Lung microvascular endothelial cell (primary cell): ENCODE measurements around the gene ANKRD23. TPM values are rescaled to one million over a fixed set of nuclear protein-coding genes. Genes with fewer than 3 reads are reported as not detected.
"Not testable (repeated sequence)": the region's sequence is repeated elsewhere in the genome, so short reads cannot be mapped to it uniquely, and the experiment has no call there.

Experiments
- DNase-seq, 2 donors: peaks; one replicate each; pipeline versions ENCODE4 v3.0.0 to v3.0.0-alpha.2; 2010; ENCODE audit warnings: low read depth in 2 of 2
- total RNA-seq: library from RNA; depleted of rRNA; stranded (reverse); fragments of >200 nt; gene quantifications from 2 replicates; pipeline ENCODE4 v1.2.1, GENCODE V29; 2014

Gene ANKRD23
- 0.44 and 0.79 TPM in 2 replicates for total RNA-seq

DNA sequence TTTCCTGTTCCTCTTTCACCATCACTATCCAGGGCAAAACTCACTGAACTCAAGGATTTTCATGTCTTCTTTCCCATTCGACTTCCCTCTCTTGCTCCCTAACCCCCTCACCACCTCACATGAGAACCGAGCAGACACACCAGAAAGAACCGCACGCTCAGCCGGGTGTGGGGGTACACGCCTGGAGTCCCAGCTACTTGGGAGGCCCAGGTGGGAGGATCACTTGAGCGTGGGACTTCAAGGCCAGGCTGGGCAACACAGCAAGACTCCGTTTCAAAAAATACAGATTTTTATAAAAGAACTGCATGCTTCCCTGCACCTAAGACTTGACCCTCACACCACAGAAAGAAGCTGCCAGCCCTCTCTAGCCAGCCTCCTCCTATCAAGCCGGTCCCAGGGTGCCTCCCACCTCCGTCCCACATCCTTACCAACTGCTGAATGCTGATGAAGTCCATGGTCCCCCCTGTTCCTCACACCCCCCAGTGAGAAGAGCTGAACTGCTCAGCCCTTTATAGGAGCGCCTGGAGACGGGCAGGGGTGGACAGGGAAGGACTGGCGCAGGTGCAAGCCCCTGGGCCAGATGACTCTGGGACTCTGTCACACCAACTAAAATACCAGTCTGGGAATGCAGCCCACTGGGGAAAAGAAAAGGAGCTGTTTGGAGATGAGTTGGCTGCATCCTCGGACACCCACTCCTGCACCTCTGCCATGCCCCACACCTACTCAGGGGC, at the start of gene ANKRD23:
Gene ANKRD23 (minus strand): TSS at position 484 of the 731 bp plus-strand sequence. CDS start 29 bp downstream, at position 455.
- no peak for DNase-seq

DNA sequence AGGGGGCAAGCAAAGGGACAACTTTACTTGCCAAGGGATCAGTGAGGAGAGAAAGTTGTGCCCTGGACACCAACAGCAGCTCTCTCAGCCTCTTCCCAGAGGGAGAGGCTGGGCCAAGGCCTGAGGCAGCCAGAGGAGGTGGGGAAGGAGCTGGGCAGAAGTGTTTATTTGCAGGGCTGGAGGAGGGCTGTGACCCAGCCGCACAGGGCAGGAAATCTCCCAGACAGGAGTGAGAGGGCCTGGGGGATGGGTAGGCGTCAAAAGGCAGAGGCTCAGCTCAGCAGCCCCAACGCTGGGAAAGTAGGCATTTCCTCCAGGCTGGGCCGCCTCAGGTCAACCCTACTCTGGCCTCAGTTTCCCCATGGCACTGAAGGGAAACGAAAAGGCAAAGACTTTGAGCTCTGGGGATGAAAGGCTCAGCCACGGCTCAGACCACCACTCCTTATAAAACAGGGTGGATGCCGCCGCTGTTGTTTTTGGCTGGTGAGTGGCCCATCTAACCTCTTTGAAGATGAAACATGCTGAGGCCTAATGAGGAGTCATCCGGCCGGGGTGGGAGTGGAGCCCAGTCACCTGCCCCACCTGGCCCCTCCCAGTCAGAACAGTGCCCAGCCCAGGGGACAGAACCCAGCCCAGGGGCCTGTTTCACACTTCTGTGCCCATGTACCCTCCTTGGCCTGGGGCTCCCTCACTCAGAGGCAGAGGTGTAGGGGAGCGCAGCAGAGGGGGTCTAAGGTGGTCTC, 47.9 kb upstream of the ANKRD23 start:
- no peak for DNase-seq

DNA sequence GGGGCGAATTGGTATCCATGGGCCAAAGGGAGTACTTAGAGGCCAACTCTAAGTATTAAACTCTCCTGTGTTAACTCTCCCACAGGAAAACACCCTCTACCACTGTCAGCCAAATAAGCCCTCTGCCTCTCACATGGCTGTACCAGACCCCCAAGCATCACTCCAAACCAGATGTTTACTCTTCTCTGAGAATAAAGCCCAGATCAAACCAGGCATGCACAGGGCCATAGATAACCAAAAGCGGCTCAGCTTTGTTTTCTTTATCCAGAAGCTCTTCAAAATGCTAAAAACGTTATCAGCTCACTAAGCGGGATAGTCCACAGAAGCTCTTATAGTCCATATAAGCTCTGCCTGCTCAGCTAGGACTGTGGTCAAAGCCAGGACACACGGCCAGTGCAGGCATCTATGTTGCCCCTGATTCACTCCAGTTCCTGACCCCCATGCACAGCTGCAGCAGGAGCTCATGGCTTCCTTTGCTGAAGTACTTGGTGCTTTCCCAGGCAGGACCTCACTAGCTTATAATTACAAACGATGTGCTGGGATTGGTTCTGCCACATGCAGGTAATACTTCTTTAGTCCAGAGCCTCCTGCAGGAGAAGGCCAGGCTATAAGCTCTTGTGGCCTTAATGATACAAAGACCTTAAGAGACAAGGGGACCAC, 47.0 kb upstream of the ANKRD23 start:
- DNase-seq, result peak in 1 of 2 donors; percentile 14

DNA sequence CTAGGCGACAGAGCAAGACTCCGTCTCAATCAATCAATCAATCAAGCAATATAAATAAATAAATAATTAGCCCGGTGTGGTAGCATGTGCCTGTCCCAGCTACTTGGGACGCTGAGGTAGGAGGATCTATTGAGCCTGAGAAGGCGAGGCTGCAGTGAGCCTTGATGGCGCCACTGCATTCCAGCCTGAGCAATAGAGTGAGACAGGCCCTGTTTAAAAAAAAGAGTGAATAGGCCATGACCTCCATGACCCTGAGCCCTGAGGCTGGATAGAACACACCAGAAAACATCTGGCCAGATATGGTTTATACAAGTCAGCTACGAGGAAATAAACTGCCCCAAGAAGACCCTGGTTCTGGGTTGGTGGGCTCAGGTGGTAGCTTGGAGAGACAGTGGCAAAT, 46.4 kb upstream of the ANKRD23 start:
- no peak for DNase-seq

DNA sequence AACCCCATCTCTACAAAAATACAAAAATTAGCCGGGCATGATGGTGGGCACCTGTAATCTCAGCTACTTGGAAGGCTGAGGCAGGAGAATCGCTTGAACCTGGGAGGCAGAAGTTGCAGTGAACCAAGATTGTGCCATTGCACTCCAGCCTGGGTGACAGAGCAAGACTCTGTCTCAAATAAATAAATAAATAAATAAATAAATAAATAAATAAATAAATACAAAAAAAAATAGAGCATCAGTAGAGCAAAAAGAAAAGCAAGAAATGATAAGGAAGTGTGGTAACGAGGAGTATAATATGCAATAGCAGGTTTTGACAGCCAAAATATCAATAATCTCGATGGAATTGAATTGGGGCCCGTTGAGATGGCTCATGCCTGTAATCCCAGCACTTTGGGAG, 45.7 kb upstream of the ANKRD23 start:
- not testable (repeated sequence) for DNase-seq

DNA sequence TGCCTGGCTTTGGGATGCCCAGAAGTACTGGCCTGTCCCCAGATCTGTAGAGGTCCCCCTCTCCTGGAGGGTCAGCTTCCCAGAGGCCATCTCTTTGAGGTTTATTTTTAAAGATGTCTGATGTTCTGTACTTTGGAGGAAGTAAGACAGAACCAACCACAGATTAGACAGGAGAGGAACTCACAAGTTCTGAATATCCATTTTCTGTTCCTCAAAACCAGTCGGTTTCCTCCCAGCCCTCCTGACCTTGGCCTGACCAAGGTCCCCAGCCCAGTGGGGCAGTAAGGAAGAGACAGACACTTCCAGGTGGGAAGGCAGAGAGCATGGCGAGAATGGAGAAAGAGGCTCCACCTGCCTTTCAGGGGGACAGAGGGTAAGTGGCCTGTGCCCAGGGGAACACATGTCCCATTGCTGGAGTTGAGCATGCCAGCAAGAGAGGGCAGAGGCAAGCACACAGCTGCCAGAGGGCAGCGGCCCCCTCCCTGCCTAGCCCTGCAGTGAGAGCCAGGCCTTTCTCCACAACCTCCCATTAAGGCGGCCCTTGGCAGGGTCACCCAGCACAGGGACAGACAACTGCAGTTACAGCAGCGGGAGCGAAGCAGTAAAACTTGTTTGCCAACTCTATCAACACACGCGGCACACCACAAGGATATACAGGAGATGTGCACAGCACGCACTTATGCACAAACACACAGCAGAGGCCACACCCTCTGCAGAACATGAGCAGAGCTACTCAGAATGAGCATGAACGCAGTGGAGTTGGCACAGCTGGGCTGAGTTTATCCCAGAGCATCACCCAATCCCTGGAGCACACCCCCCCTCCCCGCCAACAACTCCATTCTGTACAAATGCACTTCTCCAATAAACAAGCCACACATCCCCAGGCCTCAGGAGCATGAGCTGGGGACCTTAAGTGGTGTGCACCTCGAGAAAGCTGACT, 44.5 kb upstream of the ANKRD23 start:
- DNase-seq, result no peak

DNA sequence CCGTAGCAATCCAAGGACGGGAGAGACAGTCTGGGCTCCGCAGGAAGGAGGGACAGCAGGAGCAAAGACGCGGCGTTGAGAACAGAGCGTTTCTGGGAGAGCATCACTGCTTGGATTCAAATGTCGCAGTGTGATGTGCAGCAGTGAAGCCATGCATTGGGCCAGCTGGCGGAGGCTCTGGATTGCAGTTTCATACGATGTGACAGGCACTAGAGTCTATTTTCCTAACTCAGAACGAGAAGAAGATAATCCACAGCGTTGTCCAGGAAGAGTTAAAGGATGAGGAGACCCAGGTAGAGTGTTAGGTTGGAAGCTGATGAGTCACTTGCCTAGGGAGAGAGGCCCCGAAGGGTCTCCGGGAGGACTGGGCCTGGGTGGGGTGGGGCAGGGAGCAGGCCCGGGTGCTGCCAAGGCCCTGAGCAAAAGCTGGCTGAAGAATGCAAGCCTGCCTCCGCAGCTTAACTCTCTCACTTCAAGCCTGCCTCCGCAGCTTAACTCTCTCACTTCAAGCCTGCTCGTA, 43.7 kb upstream of the ANKRD23 start:
- no peak for DNase-seq

DNA sequence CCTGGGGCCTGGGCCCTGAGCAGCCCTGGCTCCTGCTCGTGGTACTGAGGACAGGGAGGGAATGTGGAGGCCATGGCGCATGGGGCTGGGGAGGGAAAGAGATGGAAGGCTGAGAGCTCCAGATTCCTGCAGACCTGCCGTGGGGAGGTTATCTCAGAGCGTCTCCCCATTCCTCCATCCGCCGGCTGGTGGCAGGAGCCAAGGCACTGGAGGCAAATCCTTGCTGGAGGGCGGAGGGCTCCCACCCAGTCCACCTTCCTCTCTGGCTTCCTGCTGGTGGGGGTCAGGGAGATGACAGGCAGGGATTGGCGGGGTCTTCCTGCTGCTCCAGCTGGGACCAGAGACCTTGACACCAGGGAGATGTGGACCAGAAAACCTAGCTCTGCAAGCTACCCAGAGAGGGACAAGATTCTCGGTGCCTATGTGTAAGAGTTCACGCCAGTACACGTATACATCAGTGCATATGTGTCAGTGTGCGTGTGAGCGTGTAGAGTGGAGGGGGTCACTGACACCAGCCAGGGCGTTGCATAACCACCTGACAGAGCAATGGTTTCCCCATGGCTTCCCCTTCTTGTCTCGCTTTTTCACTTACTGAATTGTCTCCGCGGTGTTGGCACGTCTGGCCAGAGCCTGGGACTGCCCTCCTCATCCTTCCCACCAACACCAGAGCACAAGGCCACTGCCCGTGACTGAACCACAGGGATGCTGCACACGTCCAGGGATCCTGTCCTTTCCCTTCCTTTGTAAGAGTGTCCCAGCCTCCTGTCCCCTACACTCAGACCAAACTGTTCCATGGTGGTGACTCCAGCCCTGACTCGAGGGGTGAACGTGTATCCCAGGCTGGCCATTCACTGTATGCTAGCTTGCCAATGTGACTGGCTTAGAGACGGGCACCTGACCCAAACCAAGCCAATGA, 41.9 kb upstream of the ANKRD23 start:
- no peak for DNase-seq

DNA sequence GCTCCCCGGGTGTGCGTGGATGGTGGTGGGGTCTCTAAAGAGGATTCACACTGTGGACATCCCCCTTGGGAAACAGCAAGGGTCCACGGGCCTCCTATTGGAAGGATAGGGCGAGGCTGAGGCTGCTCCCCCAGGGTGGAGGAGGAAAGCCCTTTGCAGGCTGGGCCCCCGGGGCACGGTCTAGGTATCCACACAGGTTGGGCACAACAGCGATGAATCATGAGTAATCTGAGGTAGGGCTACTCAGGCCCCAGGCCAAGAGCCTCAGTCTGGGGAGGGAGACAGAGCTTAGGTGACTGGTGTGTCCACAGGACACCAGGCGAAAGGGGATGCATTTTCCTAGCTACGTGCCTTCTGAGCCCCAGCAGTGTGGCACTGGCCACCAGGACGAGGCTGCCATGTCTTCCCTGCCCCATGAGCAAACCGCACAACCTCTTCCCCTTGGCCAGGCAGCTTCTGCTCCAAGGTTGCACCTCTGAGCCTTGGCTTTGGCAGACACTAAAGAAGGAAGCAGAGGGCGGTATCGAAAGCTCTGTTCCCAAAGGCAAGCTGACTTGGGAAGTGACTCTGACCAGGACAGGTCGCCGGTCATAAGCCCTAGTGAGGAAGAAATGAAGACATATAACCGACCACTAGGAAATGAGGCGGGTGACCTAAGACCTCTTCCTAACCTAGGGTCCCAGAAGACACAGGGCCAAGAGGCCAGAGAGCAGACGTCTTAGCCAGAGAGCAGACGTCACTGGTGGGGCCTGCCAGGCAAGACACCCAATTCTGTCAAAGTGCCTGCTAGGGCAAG, 40.7 kb upstream of the ANKRD23 start:
- DNase-seq, result no peak

DNA sequence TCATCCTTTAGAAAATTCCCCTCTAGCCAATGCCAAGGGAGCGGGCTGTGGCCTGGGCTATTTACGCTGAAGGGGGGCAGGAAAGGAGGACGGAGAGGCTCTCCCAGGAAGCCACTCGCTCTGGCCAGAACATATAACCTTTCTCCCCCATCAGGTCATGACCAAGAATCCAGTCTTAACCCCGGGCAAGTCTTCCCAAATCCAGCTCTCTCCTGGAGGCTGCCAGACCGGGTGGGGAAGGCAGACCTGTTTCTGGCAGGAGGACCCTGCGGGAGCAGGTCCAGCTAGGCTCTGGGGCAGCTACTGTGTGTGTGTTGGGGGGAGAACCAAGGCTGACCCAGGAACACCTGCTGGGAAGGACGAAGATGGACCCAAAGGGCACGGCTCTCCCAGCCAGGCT, 39.5 kb upstream of the ANKRD23 start:
- DNase-seq, result no peak

DNA sequence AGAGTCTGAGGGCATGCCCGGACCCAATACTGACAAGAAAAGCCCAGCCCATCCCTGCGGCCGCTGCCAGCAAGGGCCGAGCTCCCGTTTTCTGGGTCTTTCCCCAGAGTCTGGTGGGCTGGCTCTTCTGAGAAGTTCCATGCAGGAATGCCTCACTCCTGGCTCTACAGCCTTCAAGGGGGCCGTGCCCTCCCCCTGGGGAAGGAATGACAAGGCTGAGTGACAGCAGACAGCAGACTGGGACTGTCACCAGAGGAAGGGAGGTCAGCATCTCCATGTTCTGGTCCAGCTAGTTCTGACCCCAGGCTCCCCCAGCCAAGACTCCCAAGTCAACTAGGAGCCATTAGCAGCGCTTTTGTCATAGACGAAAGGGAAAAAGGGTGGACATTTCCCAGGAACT, 39.1 kb upstream of the ANKRD23 start:
- no peak for DNase-seq

DNA sequence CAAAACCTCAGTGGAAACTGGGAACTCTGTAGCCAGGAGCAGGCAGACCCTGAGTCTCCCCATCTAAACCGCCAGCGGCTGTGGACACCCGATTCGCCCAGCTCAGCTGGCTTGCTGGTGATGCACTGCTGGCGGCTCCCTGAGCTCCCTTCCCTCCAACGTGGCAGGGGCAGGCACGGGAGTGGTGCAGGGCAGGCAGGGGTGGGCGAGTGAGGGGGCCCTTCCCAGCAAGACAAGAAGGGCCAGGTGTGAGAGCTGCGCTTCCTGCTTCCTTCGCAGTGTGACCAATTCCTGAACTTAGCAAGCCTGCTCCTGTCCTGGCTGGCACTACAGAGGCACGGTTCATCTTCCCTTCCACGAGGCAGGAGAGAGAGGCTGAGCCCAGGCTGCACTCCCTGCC, 38.4 kb upstream of the ANKRD23 start:
- no peak for DNase-seq

DNA sequence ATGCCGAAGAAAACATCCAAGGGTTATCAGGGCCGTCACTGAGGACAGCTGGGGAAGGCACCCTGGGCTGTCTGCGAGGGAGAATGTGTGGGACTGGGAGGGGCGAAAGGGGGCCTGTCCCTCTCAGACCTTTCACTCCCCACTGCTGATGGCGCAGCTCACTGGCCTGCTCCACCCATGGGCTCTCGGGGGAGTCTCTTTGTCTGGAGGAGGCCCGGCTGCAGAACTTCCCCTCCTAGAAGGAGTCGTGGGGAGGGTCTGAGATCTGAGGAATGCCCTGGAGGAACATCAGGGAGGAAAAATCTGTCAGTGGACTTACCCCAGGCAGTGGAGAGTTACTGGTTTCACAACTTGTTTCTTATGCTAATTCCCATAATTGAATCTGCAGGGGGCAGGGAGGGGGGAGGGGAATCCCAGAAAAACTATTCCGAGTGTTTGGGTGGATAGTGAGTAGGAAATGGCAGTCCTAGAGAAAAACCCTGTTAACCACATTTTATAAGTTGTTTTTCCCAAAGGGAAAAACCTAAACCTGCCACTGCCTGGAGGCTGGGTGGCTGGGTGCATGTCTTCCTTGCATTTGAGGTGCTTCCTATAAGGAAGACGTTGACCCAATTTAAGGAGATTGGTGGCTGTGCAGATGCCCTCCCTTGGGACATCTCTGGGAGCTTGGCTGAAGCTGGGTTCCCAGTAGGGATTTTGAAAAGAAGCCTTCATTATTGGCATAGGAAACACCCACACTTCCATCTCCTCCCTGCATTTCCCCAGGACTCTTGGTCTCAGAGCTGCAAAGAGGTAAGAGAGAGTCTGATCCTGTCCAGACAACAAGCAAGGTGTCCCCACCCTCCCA, 37.8 kb upstream of the ANKRD23 start:
- DNase-seq, result no peak

DNA sequence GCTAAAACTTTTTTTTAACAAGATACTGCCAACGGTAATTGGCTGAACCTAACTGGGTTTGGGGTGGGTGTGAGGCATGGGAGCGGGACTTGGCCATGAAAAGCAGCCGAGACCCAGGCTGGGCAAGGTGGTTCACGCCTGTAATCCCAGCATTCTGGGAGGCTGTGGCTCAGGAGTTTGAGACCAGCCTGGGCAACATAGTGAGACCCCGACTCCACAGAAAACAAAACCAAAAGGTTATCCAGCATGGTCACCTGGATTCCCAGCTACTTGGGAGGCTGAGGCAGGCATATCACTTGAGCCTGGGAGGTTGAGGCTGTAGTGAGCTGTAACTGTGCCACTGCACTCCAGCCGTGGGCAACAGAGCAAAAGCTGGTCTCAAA, 37.1 kb upstream of the ANKRD23 start:
- no peak for DNase-seq

DNA sequence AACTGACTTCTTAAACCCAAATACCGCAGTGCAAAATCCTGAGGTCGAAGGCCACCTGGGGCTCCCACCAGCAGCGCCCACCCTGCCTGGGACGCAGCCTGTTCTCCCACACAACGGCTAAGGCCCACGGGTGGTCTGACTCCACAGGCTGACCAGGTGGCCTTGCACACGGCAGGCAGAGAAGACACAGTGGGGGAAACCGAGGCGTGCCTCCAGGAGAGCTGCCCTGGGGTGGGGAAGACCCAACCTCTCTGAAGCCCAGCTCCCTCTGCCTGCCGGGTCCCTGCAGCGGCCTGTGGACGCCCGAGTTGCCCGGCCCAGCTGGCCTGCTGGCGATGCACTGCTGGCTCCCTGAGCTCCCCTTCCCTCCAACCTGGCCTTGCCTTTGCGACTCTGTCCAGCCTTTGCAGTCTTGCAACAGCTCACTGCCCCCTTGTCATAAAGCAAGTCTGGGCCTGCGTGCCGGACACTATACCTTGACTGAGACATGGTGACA, 35.8 kb upstream of the ANKRD23 start:
- DNase-seq, result no peak

DNA sequence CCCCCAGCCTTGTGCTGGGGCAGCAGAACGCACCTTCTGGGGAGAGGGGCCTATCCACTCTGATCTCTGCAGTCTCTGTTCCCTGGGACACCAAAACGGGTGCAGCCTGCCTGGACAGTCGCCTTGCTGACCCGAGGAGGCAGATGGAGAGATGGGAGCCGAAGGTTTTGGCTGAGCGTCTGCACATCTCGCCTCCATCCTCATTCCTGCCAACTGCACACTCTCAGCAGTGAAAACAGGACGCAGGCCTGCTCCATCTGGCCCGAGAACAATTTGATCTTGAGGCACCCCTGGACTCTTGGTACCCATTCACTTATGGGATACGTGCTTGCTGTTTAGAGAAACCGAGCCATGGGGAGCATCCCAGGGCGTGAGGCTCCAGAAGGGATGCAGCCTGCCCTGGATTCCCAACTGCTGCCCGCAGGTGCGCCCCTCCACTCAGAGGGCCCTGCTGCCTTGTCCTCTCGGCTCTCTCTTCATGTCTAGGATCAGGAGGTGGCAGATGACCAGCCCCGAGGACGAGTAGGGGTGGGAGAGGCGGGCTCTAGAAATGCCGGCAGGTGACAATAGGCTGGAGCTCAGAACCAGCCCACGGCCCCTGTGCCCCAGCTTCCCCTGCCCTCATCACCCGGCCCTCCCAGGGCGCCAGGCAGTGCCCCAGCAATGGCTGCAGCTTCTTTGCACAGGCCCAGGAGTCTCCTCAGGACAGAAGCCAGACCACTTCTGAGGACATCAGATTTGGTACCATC, 35.1 kb upstream of the ANKRD23 start:
- DNase-seq, result no peak

DNA sequence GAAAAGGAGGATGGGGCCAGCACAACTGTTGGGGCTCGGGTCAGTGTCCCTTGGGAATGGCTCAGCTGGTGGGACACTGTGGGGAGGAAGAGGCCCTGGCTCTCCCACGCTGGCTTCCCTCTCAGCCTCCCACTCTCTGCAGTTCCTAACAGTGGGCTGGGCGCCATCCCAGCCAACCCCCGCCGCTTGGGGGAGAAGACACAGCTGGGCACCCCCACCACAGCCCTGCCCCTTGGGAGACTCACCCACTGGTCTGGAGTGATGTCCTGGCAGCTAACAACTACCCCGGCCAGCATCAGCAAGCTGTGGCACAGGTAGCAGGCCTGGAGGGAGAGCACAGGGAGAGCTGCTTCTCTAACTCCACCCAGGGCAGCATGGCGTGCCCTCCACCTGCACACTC, 34.4 kb upstream of the ANKRD23 start:
- DNase-seq, result no peak
